ENCODE results near the gene SPSB1. TPM values are rescaled to one million over a fixed set of nuclear protein-coding genes. Genes with fewer than 3 reads are reported as not detected.

Gene SPSB1
- total and polyA plus RNA-seq, 10 donors, result 1.3 to 7.9 (median 4.1) TPM

GRCh38 chr1:9307303-9307702 lies 14.6 kb downstream of the SPSB1 start:
- intact Hi-C loops (cut with DNase I; ENCODE audit: low total_unique reads), result no loop called here
- DNase-seq, result no peak
- Histone ChIP-seq H3K27me3 (replicated peaks in 1 of 7) (no peaks in the 10 kb centered on the region), H3K4me3 (no peak overlapping the region), H3K4me1 (peaks cover 2 to 32% (median 12%) of the 10 kb centered on the region in 6 donors), H3K36me3 (no peaks in the 10 kb centered on the region), H3K9me3 (no peaks in the 10 kb centered on the region), H3K27ac (no peak overlapping the region)
- TF ChIP-seq POLR2A (IDR thresholded peaks at IDR 0.05) (no peak), POLR2AphosphoS5 (IDR thresholded peaks at IDR 0.05) (no peak), CTCF (IDR thresholded peaks at IDR 0.05 in 8 of 11, conservative IDR thresholded peaks at IDR 0.05 in 3 of 11) (no peak)
- WGBS, 5 donors, result 90 to 96% (median 93%) methylated on average over 10 of the region's 10 CpGs

- H3K4me3 ChIP-seq, result no peak overlapping the region
- no peak for DNase-seq
- no peaks in the 10 kb centered on the region for H3K36me3 ChIP-seq
- no peak overlapping the region for H3K27ac ChIP-seq
- 82 to 95% (median 89%) methylated on average over 8 to 9 of the region's 9 CpGs for WGBS, 5 donors
- intact Hi-C loops (cut with DNase I; ENCODE audit: low total_unique reads), result no loop called here
- TF ChIP-seq CTCF (IDR thresholded peaks at IDR 0.05 in 8 of 11, conservative IDR thresholded peaks at IDR 0.05 in 3 of 11), result no peak
- TF ChIP-seq POLR2AphosphoS5 (IDR thresholded peaks at IDR 0.05), result no peak
- no peak for TF ChIP-seq POLR2A (IDR thresholded peaks at IDR 0.05)
- H3K4me1 ChIP-seq, result peaks cover under 1 to 22% (median 3%) of the 10 kb centered on the region in 6 donors
- no peaks in the 10 kb centered on the region for H3K9me3 ChIP-seq
- no peaks in the 10 kb centered on the region for H3K27me3 ChIP-seq (replicated peaks in 1 of 7)
Observed at GRCh38 chr1:9308236-9308785, 15.6 kb downstream of the SPSB1 start.

- no peak overlapping the region for H3K4me3 ChIP-seq
- no peak for DNase-seq
- H3K27ac ChIP-seq, result no peak overlapping the region
- no peak for TF ChIP-seq POLR2A (IDR thresholded peaks at IDR 0.05)
- TF ChIP-seq CTCF (IDR thresholded peaks at IDR 0.05 in 8 of 11, conservative IDR thresholded peaks at IDR 0.05 in 3 of 11), result no peak
- no peak for TF ChIP-seq POLR2AphosphoS5 (IDR thresholded peaks at IDR 0.05)
- H3K36me3 ChIP-seq, result no peaks in the 10 kb centered on the region
- H3K9me3 ChIP-seq, result no peaks in the 10 kb centered on the region
- H3K4me1 ChIP-seq, result peaks cover 0 to 14% (median 0%) of the 10 kb centered on the region in 6 donors
- H3K27me3 ChIP-seq (replicated peaks in 1 of 7), result no peaks in the 10 kb centered on the region
- 82 to 97% (median 93%) methylated on average over 8 of the region's 8 CpGs for WGBS, 5 donors
- intact Hi-C loops (cut with DNase I; ENCODE audit: low total_unique reads), result no loop called here
Observed at GRCh38 chr1:9309080-9309479, 16.4 kb downstream of the SPSB1 start.

- intact Hi-C loops (cut with DNase I; ENCODE audit: low total_unique reads), result no loop called here
Observed at GRCh38 chr1:9309991-9310390, 17.3 kb downstream of the SPSB1 start.

More at GRCh38 chr1:9309991-9310390, 17.3 kb downstream of the SPSB1 start:
- H3K27ac ChIP-seq, result no peak overlapping the region
- 86 to 96% (median 89%) methylated on average over 7 of the region's 7 CpGs for WGBS, 5 donors
- no peak overlapping the region for H3K4me3 ChIP-seq
- H3K4me1 ChIP-seq, result peaks cover 0 to 15% (median 0%) of the 10 kb centered on the region in 6 donors
- TF ChIP-seq POLR2AphosphoS5 (IDR thresholded peaks at IDR 0.05) (no peak), CTCF (IDR thresholded peaks at IDR 0.05 in 8 of 11, conservative IDR thresholded peaks at IDR 0.05 in 3 of 11) (no peak), POLR2A (IDR thresholded peaks at IDR 0.05) (no peak)
- no peaks in the 10 kb centered on the region for H3K9me3 ChIP-seq
- DNase-seq, result no peak
- no peaks in the 10 kb centered on the region for H3K27me3 ChIP-seq (replicated peaks in 1 of 7)
- H3K36me3 ChIP-seq, result no peaks in the 10 kb centered on the region

All from spleen (tissue), 11 donors.